Transverse colon (tissue), 3 donors: ENCODE results near the gene ARHGAP42.
A peak's percentile ranks its signal among the peaks of the same experiment; 100 is the strongest.

Experiments
- EP300 ChIP-seq: sonication (generic); formaldehyde crosslinking; IDR thresholded peaks from one replicate; pipeline ENCODE4 v1.6.1; 2017; ENCODE audit warnings: antibody characterized with exemption, low read depth
- TF ChIP-seq, protein P1 (sequence below), 5 experiments: fragments of 200-600 bp in 3 of 5; fragments of 450-650 bp in 2 of 5; sonication (generic) in 3 of 5; IDR thresholded peaks; 1 replicate in 2 of 5; 2 replicates in 3 of 5; pipeline ENCODE4 v1.5.1; 2016 to 2017; ENCODE audit warnings: antibody characterized with exemption in 5 of 5, inconsistent platforms in 3 of 5, mild to moderate bottlenecking in 2 of 5, moderate library complexity in 1 of 5

DNA sequence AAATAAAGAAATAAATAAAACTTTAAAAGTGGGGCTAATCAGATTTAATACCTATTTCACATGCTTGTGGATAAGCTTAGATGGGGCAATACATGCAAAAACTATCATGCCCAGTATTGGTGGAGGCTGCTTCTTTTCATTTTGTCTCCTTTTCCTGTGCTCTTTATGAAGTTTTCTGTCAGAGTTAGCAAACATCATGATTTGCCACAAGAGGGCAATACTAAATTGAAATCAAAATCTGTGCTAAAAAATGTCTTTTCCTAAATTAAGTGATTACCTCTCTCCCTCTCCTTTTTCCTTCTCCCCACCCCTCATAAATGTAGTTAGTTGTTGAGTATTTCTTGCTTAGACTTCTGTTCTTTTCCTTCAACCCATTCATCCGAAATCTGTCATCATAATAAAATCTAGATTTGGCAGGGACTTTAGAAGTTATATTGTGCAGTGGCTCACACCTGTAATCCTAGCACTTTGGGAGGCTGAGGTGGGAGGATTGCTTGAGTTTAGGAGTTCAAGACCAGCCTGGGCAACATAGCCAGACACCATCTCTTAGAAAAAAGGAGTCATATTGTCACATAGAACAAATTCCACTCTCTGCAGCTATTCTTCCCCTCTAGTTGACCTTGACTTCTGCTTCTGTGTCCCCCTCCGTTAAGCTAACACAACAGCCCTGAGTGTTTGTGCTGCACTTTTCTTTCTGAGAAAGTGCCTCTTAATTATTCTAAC lies 4.7 kb upstream of the ARHGAP42 start:
- TF ChIP-seq, protein P1, sequence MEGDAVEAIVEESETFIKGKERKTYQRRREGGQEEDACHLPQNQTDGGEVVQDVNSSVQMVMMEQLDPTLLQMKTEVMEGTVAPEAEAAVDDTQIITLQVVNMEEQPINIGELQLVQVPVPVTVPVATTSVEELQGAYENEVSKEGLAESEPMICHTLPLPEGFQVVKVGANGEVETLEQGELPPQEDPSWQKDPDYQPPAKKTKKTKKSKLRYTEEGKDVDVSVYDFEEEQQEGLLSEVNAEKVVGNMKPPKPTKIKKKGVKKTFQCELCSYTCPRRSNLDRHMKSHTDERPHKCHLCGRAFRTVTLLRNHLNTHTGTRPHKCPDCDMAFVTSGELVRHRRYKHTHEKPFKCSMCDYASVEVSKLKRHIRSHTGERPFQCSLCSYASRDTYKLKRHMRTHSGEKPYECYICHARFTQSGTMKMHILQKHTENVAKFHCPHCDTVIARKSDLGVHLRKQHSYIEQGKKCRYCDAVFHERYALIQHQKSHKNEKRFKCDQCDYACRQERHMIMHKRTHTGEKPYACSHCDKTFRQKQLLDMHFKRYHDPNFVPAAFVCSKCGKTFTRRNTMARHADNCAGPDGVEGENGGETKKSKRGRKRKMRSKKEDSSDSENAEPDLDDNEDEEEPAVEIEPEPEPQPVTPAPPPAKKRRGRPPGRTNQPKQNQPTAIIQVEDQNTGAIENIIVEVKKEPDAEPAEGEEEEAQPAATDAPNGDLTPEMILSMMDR (IDR thresholded peaks at IDR 0.05), result peak; percentile 31 to 48 (median 35)
- TF ChIP-seq EP300, result no peak
